Mesenchymal stem cell (in vitro differentiated cells and primary cell): ENCODE measurements around the gene PRSS53.

Experiments
- DNase-seq: peaks from one replicate; pipeline ENCODE4 v3.0.0-alpha.2; 2013
- H2AFZ ChIP-seq: one replicate; pipeline ENCODE4 v1.6.1; 2013; ENCODE audit warnings: low read depth, mild to moderate bottlenecking, control low read depth, inconsistent platforms, low read length, moderate library complexity
- H2AK5ac ChIP-seq: 2 replicates; pipeline ENCODE4 v1.6.1; 2013; ENCODE audit warnings: low read length, moderate library complexity, mild to moderate bottlenecking, inconsistent platforms; ENCODE audit not compliant: severe bottlenecking
- H2BK120ac ChIP-seq: one replicate; pipeline ENCODE4 v1.6.1; 2013; ENCODE audit warnings: low read depth, mild to moderate bottlenecking, inconsistent platforms, low read length, moderate library complexity
- H2BK12ac ChIP-seq, 2 experiments: one replicate each; pipeline ENCODE4 v1.6.1; 2013; ENCODE audit warnings: inconsistent platforms in 2 of 2, low read length in 2 of 2, mild to moderate bottlenecking in 2 of 2, moderate library complexity in 2 of 2, control low read depth in 1 of 2
- H2BK15ac ChIP-seq: one replicate; pipeline ENCODE4 v1.6.1; 2013; ENCODE audit warnings: mild to moderate bottlenecking, low read depth, inconsistent platforms; ENCODE audit not compliant: poor library complexity, severe bottlenecking
- H2BK5ac ChIP-seq: 2 replicates; pipeline ENCODE4 v1.6.1; 2013; ENCODE audit warnings: low read depth, mild to moderate bottlenecking, low read length, control low read depth, inconsistent platforms; ENCODE audit not compliant: poor library complexity, severe bottlenecking
- H3K14ac ChIP-seq, 2 experiments: one replicate each; pipeline ENCODE4 v1.6.1; 2013; ENCODE audit warnings: inconsistent platforms in 2 of 2, low read length in 2 of 2, control low read depth in 1 of 2, mild to moderate bottlenecking in 1 of 2, moderate library complexity in 1 of 2
- H3K18ac ChIP-seq, 2 experiments: one replicate each; pipeline ENCODE4 v1.6.1; 2013; ENCODE audit warnings: inconsistent platforms in 2 of 2, low read length in 2 of 2, control low read depth in 1 of 2, low read depth in 1 of 2, mild to moderate bottlenecking in 1 of 2
- H3K23ac ChIP-seq, 2 experiments: one replicate each; pipeline ENCODE4 v1.6.1; 2013; ENCODE audit warnings: inconsistent platforms in 2 of 2, low read length in 2 of 2, mild to moderate bottlenecking in 2 of 2, moderate library complexity in 2 of 2, control low read depth in 1 of 2
- H3K27ac ChIP-seq: 2 replicates; pipeline ENCODE4 v1.5.1; 2013; ENCODE audit warnings: mild to moderate bottlenecking, moderate library complexity, low read length, control low read depth, inconsistent platforms; ENCODE audit not compliant: poor library complexity, severe bottlenecking
- H3K27me3 ChIP-seq, 2 experiments: 2 replicates each; pipeline versions ENCODE4 v1.6.1 to v1.7.0; 2013; ENCODE audit warnings: low read length in 2 of 2, mild to moderate bottlenecking in 2 of 2, moderate library complexity in 2 of 2, control low read depth in 1 of 2, inconsistent platforms in 1 of 2; ENCODE audit not compliant: control insufficient read depth in 1 of 2, insufficient read depth in 1 of 2
- H3K36me3 ChIP-seq, 2 experiments: 2 replicates each; pipeline versions ENCODE4 v1.6.1 to v1.7.0; 2013; ENCODE audit warnings: low read length in 2 of 2, control low read depth in 1 of 2, inconsistent platforms in 1 of 2, low read depth in 1 of 2, mild to moderate bottlenecking in 1 of 2; ENCODE audit not compliant: insufficient read depth in 2 of 2, control insufficient read depth in 1 of 2
- H3K4ac ChIP-seq, 2 experiments: one replicate each; pipeline ENCODE4 v1.6.1; 2013; ENCODE audit warnings: inconsistent platforms in 2 of 2, low read length in 2 of 2, mild to moderate bottlenecking in 2 of 2, moderate library complexity in 2 of 2, control low read depth in 1 of 2, low read depth in 1 of 2
- H3K4me1 ChIP-seq: 2 replicates; pipeline ENCODE4 v1.6.1; 2013; ENCODE audit warnings: low read depth, low read length, control low read depth; ENCODE audit not compliant: control insufficient read depth, insufficient read depth
- H3K4me2 ChIP-seq: 2 replicates; pipeline ENCODE4 v1.6.1; 2013; ENCODE audit warnings: low read length, mild to moderate bottlenecking, inconsistent platforms; ENCODE audit not compliant: poor library complexity, severe bottlenecking
- H3K4me3 ChIP-seq, 2 experiments: 2 replicates each; pipeline versions ENCODE4 v1.5.1 to v1.7.0; 2013; ENCODE audit warnings: low read length in 2 of 2, mild to moderate bottlenecking in 2 of 2, control low read depth in 1 of 2, low read depth in 1 of 2; ENCODE audit not compliant: insufficient read depth in 1 of 2
- H3K79me1 ChIP-seq: replicated peaks from 2 replicates; pipeline ENCODE4 v1.6.1; 2013; ENCODE audit warnings: mild to moderate bottlenecking, control low read depth, low read length, inconsistent platforms; ENCODE audit not compliant: poor library complexity, severe bottlenecking
- H3K9ac ChIP-seq: 2 replicates; pipeline ENCODE4 v1.7.0; 2013; ENCODE audit warnings: mild to moderate bottlenecking, low read length, moderate library complexity
- H3K9me3 ChIP-seq: 2 replicates; pipeline ENCODE4 v1.7.0; 2013; ENCODE audit warnings: mild to moderate bottlenecking, low read length; ENCODE audit not compliant: control insufficient read depth
- H4K8ac ChIP-seq: one replicate; pipeline ENCODE4 v1.6.1; 2013; ENCODE audit warnings: inconsistent platforms, mild to moderate bottlenecking, low read length, moderate library complexity
- H4K91ac ChIP-seq: one replicate; pipeline ENCODE4 v1.6.1; 2013; ENCODE audit warnings: mild to moderate bottlenecking, low read length, inconsistent platforms
- WGBS: methylation state at CpG from one replicate; pipeline ENCODE4 v1.1.7; 2013; ENCODE audit warnings: mixed read lengths; 5-methylcytosine and 5-hydroxymethylcytosine counted together

PRSS53 gene

GRCh38 chr16:31108794-31109558 lies 20.2 kb upstream of the PRSS53 start:
- peak overlapping the region; percentile 73 to 90 for H3K18ac ChIP-seq
- peak overlapping the region; percentile 62 to 75 for H3K4ac ChIP-seq
- H2BK15ac ChIP-seq = no peak overlapping the region
- no peak overlapping the region for H4K91ac ChIP-seq
- peak overlapping the region; percentile 23 for H2AK5ac ChIP-seq
- peak overlapping the region; percentile 81 to 88 for H3K4me3 ChIP-seq
- H3K14ac ChIP-seq = peak overlapping the region; percentile 5 to 70
- DNase-seq = no peak
- no peaks in the 10 kb centered on the region for H3K27me3 ChIP-seq
- H3K79me1 ChIP-seq = peaks cover 40% of the 10 kb centered on the region
- H3K4me1 ChIP-seq = peaks cover 32% of the 10 kb centered on the region
- H3K36me3 ChIP-seq = peaks cover 40 to 43% of the 10 kb centered on the region in 2 experiments
- H2BK5ac ChIP-seq = no peak overlapping the region
- peak overlapping the region; percentile 90 for H3K9ac ChIP-seq
- 64% methylated on average over 56 of the region's 57 CpGs for WGBS
- H3K9me3 ChIP-seq = no peaks in the 10 kb centered on the region
- peak overlapping the region in 1 of 2 experiments; percentile 57 for H2BK12ac ChIP-seq
- H3K27ac ChIP-seq = no peak overlapping the region
- peak overlapping the region; percentile 99 for H3K4me2 ChIP-seq
- peak overlapping the region in 1 of 2 experiments; percentile 74 for H3K23ac ChIP-seq
- H4K8ac ChIP-seq = peak overlapping the region; percentile 85
- peak overlapping the region; percentile 87 for H2AFZ ChIP-seq
- peak overlapping the region; percentile 42 for H2BK120ac ChIP-seq

- H2BK12ac ChIP-seq = peak within 1 kb of the TSS in 1 of 2 experiments; percentile 57
- peak within 1 kb of the TSS; percentile 64 for H4K91ac ChIP-seq
- H2BK5ac ChIP-seq = peak within 1 kb of the TSS; percentile 3
- peak within 1 kb of the TSS; percentile 73 to 90 for H3K18ac ChIP-seq
- peak within 1 kb of the TSS; percentile 87 for H2AFZ ChIP-seq
- peak within 1 kb of the TSS in 1 of 2 experiments; percentile 74 for H3K23ac ChIP-seq
- H2BK120ac ChIP-seq = peak within 1 kb of the TSS; percentile 42
- H3K14ac ChIP-seq = peak within 1 kb of the TSS; percentile 5 to 76
- H3K36me3 ChIP-seq = peaks cover 40 to 43% of the 10 kb centered on the region in 2 experiments
- peak; percentile 57 for DNase-seq
- H3K9me3 ChIP-seq = no peaks in the 10 kb centered on the region
- peaks cover 29% of the 10 kb centered on the region for H3K4me1 ChIP-seq
- WGBS = 6% methylated on average over 58 of the region's 68 CpGs
- H3K9ac ChIP-seq = peak within 1 kb of the TSS; percentile 90
- peak within 1 kb of the TSS; percentile 62 to 75 for H3K4ac ChIP-seq
- H3K27me3 ChIP-seq = no peaks in the 10 kb centered on the region
- H2BK15ac ChIP-seq = peak within 1 kb of the TSS; percentile 92
- peak within 1 kb of the TSS; percentile 85 for H4K8ac ChIP-seq
- peaks cover 40% of the 10 kb centered on the region for H3K79me1 ChIP-seq
- H2AK5ac ChIP-seq = peak within 1 kb of the TSS; percentile 23
- peak within 1 kb of the TSS; percentile 99 for H3K4me2 ChIP-seq
- H3K4me3 ChIP-seq = peak within 1 kb of the TSS; percentile 81 to 88
- no peak within 1 kb of the TSS for H3K27ac ChIP-seq
These were observed 19.5 kb upstream of the PRSS53 start, which contains the start of gene BCKDK for GRCh38 chr16:31108035-31108793. Gene BCKDK, plus strand, starts transcription at chr16:31108386. Its CDS starts 838 bp downstream, at chr16:31109224.

GRCh38 chr16:31107465-31107867 lies 18.7 kb upstream of the PRSS53 start:
- Histone ChIP-seq H3K4ac (peak overlapping the region in 1 of 2 experiments; percentile 32), H4K8ac (no peak overlapping the region), H3K14ac (no peak overlapping the region), H3K27me3 (no peaks in the 10 kb centered on the region), H3K27ac (no peak overlapping the region), H3K9me3 (no peaks in the 10 kb centered on the region), H3K4me2 (no peak overlapping the region), H4K91ac (no peak overlapping the region), H3K79me1 (peaks cover 36% of the 10 kb centered on the region), H3K23ac (no peak overlapping the region), H3K18ac (no peak overlapping the region), H2BK5ac (no peak overlapping the region), H2AK5ac (no peak overlapping the region), H3K36me3 (peaks cover 32 to 35% of the 10 kb centered on the region in 2 experiments), H2AFZ (peak overlapping the region; percentile 16), H2BK12ac (peak overlapping the region in 1 of 2 experiments; percentile 10), H2BK15ac (no peak overlapping the region), H3K9ac (no peak overlapping the region), H3K4me1 (peaks cover 25% of the 10 kb centered on the region), H3K4me3 (no peak overlapping the region), H2BK120ac (no peak overlapping the region)
- no peak for DNase-seq
- 90% methylated on average over 6 of the region's 6 CpGs for WGBS
